GM23248 (cell line): ENCODE measurements around the gene CD101. TPM values are rescaled to one million over a fixed set of nuclear protein-coding genes. Genes with fewer than 3 reads are reported as not detected.

ENCODE experiments used
- DNase-seq: peaks from one replicate; pipeline ENCODE4 v3.0.0-alpha.2; 2015
- H2AFZ ChIP-seq: fragments of 200-600 bp; sonication (generic); 2 replicates; pipeline ENCODE4 v1.6.1; 2016; ENCODE audit warnings: antibody characterized with exemption
- H3F3A ChIP-seq: fragments of 200-600 bp; sonication (generic); 2 replicates; pipeline ENCODE4 v1.6.1; 2016; ENCODE audit warnings: mild to moderate bottlenecking, antibody characterized with exemption, mixed run types; ENCODE audit not compliant: insufficient read depth
- H3K27ac ChIP-seq: fragments of 200-600 bp; sonication (generic); 2 replicates; pipeline ENCODE4 v1.5.1; 2016; ENCODE audit warnings: mild to moderate bottlenecking
- H3K27me3 ChIP-seq: fragments of 200-600 bp; sonication (generic); replicated peaks from 2 replicates; pipeline ENCODE4 v1.6.1; 2016; ENCODE audit warnings: mild to moderate bottlenecking; ENCODE audit not compliant: insufficient read depth
- H3K36me3 ChIP-seq: fragments of 200-600 bp; sonication (generic); 2 replicates; pipeline ENCODE4 v1.6.1; 2016; ENCODE audit warnings: low read depth, mild to moderate bottlenecking
- H3K4me1 ChIP-seq: fragments of 200-600 bp; sonication (generic); 2 replicates; pipeline ENCODE4 v1.6.1; 2016; ENCODE audit warnings: mild to moderate bottlenecking; ENCODE audit not compliant: insufficient read depth
- H3K4me2 ChIP-seq: fragments of 200-600 bp; sonication (generic); one replicate; pipeline ENCODE4 v1.6.1; 2016; ENCODE audit warnings: mild to moderate bottlenecking; ENCODE audit not compliant: unreplicated experiment
- H3K4me3 ChIP-seq: fragments of 200-600 bp; sonication (generic); 2 replicates; pipeline ENCODE4 v1.5.1; 2016; ENCODE audit warnings: mild to moderate bottlenecking
- H3K79me2 ChIP-seq: fragments of 200-600 bp; sonication (generic); 2 replicates; pipeline ENCODE4 v1.6.1; 2016; ENCODE audit warnings: mild to moderate bottlenecking; ENCODE audit not compliant: insufficient read depth
- H3K9ac ChIP-seq: fragments of 200-600 bp; sonication (generic); 2 replicates; pipeline ENCODE4 v1.6.1; 2016; ENCODE audit warnings: mild to moderate bottlenecking
- H3K9me2 ChIP-seq: fragments of 200-600 bp; sonication (generic); 2 replicates; pipeline ENCODE4 v1.6.1; 2016; ENCODE audit warnings: mixed run types, mild to moderate bottlenecking, moderate library complexity; ENCODE audit not compliant: insufficient read depth
- H3K9me3 ChIP-seq: fragments of 200-600 bp; sonication (generic); one replicate; pipeline ENCODE4 v1.6.1; 2017; ENCODE audit warnings: low read depth
- H4K20me1 ChIP-seq: fragments of 200-600 bp; sonication (generic); 2 replicates; pipeline ENCODE4 v1.6.0; 2016; ENCODE audit not compliant: insufficient read depth
- EZH2 ChIP-seq: fragments of 200-600 bp; sonication (generic); IDR thresholded peaks from 2 replicates; pipeline ENCODE4 v1.6.1; 2018; ENCODE audit warnings: antibody characterized with exemption, mild to moderate bottlenecking; ENCODE audit not compliant: insufficient read depth, poor library complexity, severe bottlenecking
- EZH2phosphoT487 ChIP-seq: fragments of 200-600 bp; sonication (generic); IDR thresholded peaks from 2 replicates; pipeline ENCODE4 v1.6.1; 2018; ENCODE audit warnings: antibody characterized with exemption, moderate library complexity, mild to moderate bottlenecking, low read depth; ENCODE audit not compliant: insufficient read depth
- WGBS, 2 experiments: methylation state at CpG; one replicate each; pipeline ENCODE4 v1.1.6; 2015 to 2017; ENCODE audit warnings: low lambda C conversion rate in 2 of 2, low coverage in 1 of 2; ENCODE audit errors: missing lambda C conversion rate in 2 of 2; 5-methylcytosine and 5-hydroxymethylcytosine counted together
- in situ Hi-C: fragments of 300-500 bp; cut with MboI; formaldehyde crosslinking; loops from 2 replicates; pipeline ENCODE4 v1.15.0; 2020
- polyA plus RNA-seq: library from polyadenylated mRNA; unstranded; fragments of >200 nt; fragmentation: Nextera tagmentation; extraction: Ambion mirVana; gene quantifications from 2 replicates; pipeline ENCODE4 v1.2.1, GENCODE V29; 2016
- total RNA-seq: library from RNA; depleted of rRNA; stranded (reverse); fragments of >200 nt; shearing (Covaris generic); gene quantifications from 2 replicates; pipeline ENCODE4 v1.2.3, GENCODE V29; 2014

Gene CD101
- total and polyA plus RNA-seq, 2 experiments from 2014 or later, result not detected

GRCh38 chr1:117058810-117059209 lies 57.2 kb downstream of the CD101 start:
- no peaks in the 10 kb centered on the region for H3K9me2 ChIP-seq
- no peak overlapping the region for H3K9ac ChIP-seq
- no peaks in the 10 kb centered on the region for H3K9me3 ChIP-seq
- no peaks in the 10 kb centered on the region for H3K27me3 ChIP-seq
- TF ChIP-seq EZH2 (no peak), EZH2phosphoT487 (no peak)
- no peak for DNase-seq
- no peaks in the 10 kb centered on the region for H3K36me3 ChIP-seq
- WGBS, 2 experiments, result 49 to 51% methylated on average over 4 of the region's 4 CpGs
- peaks cover 8% of the 10 kb centered on the region; the same call in 1 of the 2 replicates for H3K4me1 ChIP-seq
- H3K4me2 ChIP-seq, result peak overlapping the region; percentile 83
- H3F3A ChIP-seq, result 0 out of 2 replicates have a peak, but pooled peaks cover 9% of the 10 kb centered on the region
- H2AFZ ChIP-seq, result peak overlapping the region; percentile 88
- H3K27ac ChIP-seq, result no peak overlapping the region
- in situ Hi-C loops, result loop anchor here (25.0 kb wide), 1 partner anchor 472 kb away; no protein-coding TSS in a partner anchor
- H4K20me1 ChIP-seq, result no peaks in the 10 kb centered on the region
- no peaks in the 10 kb centered on the region for H3K79me2 ChIP-seq
- H3K4me3 ChIP-seq, result no peak overlapping the region

- Histone ChIP-seq H3F3A (0 out of 2 replicates have a peak, but pooled peaks cover 9% of the 10 kb centered on the region), H3K4me3 (peak overlapping the region; percentile 85), H3K36me3 (no peaks in the 10 kb centered on the region), H3K9ac (peak overlapping the region; percentile 79), H4K20me1 (no peaks in the 10 kb centered on the region), H3K9me2 (no peaks in the 10 kb centered on the region), H3K27me3 (no peaks in the 10 kb centered on the region), H3K27ac (no peak overlapping the region), H3K4me1 (peaks cover 8% of the 10 kb centered on the region; the same call in 1 of the 2 replicates), H3K4me2 (peak overlapping the region; percentile 83), H3K79me2 (no peaks in the 10 kb centered on the region), H2AFZ (peak overlapping the region; percentile 88), H3K9me3 (no peaks in the 10 kb centered on the region)
- TF ChIP-seq EZH2 (no peak), EZH2phosphoT487 (no peak)
- no peak for DNase-seq
- WGBS, 2 experiments, result 15% methylated on average over 18 of the region's 18 CpGs
- in situ Hi-C loops, result loop anchor here (25.0 kb wide), 1 partner anchor 472 kb away; no protein-coding TSS in a partner anchor
Measured at GRCh38 chr1:117059334-117059677, 57.7 kb downstream of the CD101 start.

- no peaks in the 10 kb centered on the region for H3K9me3 ChIP-seq
- WGBS, 2 experiments, result 1% methylated on average over 47 to 48 of the region's 48 CpGs
- in situ Hi-C loops, result loop anchor here (25.0 kb wide), 1 partner anchor 473 kb away; no protein-coding TSS in a partner anchor
Measured at GRCh38 chr1:117059678-117060440, 58.3 kb downstream of the CD101 start, which contains the start of gene TTF2. Gene TTF2, plus strand, starts transcription at chr1:117060326. Its CDS starts 21 bp downstream, at chr1:117060347.

GRCh38 chr1:117060441-117061317 lies 59.1 kb downstream of the CD101 start:
- no peaks in the 10 kb centered on the region for H4K20me1 ChIP-seq
- no peaks in the 10 kb centered on the region for H3K36me3 ChIP-seq
- H3K27me3 ChIP-seq, result no peaks in the 10 kb centered on the region
- H3K9me2 ChIP-seq, result no peaks in the 10 kb centered on the region
- 23 to 24% methylated on average over 41 to 42 of the region's 42 CpGs for WGBS, 2 experiments
- TF ChIP-seq EZH2 (no peak), EZH2phosphoT487 (no peak)
- no peaks in the 10 kb centered on the region for H3K79me2 ChIP-seq
- H3K4me1 ChIP-seq, result peaks cover 8% of the 10 kb centered on the region; the same call in 1 of the 2 replicates
- H3K4me3 ChIP-seq, result peak overlapping the region; percentile 85
- no peaks in the 10 kb centered on the region for H3K9me3 ChIP-seq
- peak overlapping the region; percentile 79 for H3K9ac ChIP-seq
- H2AFZ ChIP-seq, result peak overlapping the region; percentile 88
- no peak overlapping the region for H3K27ac ChIP-seq
- peak overlapping the region; percentile 79 for H3K4me2 ChIP-seq
- 0 out of 2 replicates have a peak, but pooled peaks cover 9% of the 10 kb centered on the region for H3F3A ChIP-seq
- in situ Hi-C loops, result loop anchor here (25.0 kb wide), 1 partner anchor 473 kb away; no protein-coding TSS in a partner anchor
- DNase-seq, result peak; percentile 62

More at GRCh38 chr1:117059678-117060440, 58.3 kb downstream of the CD101 start, which contains the start of gene TTF2:
- Histone ChIP-seq H3K9me2 (no peaks in the 10 kb centered on the region), H3K4me1 (peaks cover 8% of the 10 kb centered on the region; the same call in 1 of the 2 replicates), H3K27me3 (no peaks in the 10 kb centered on the region), H3K27ac (no peak within 1 kb of the TSS), H4K20me1 (no peaks in the 10 kb centered on the region), H3K36me3 (no peaks in the 10 kb centered on the region), H3K4me3 (peak within 1 kb of the TSS; percentile 85), H3K4me2 (peak within 1 kb of the TSS; percentile 83), H3K79me2 (no peaks in the 10 kb centered on the region), H2AFZ (peak within 1 kb of the TSS; percentile 88), H3F3A (0 out of 2 replicates have a peak, but pooled peaks cover 9% of the 10 kb centered on the region), H3K9ac (peak within 1 kb of the TSS; percentile 79)
- TF ChIP-seq EZH2phosphoT487 (no peak), EZH2 (no peak)
- DNase-seq, result peak; percentile 99
